ENCODE data around the gene ZNF350.
"Not testable (repeated sequence)": the region's sequence is repeated elsewhere in the genome, so short reads cannot be mapped to it uniquely, and the experiment has no call there.

Gene ZNF350

DNA sequence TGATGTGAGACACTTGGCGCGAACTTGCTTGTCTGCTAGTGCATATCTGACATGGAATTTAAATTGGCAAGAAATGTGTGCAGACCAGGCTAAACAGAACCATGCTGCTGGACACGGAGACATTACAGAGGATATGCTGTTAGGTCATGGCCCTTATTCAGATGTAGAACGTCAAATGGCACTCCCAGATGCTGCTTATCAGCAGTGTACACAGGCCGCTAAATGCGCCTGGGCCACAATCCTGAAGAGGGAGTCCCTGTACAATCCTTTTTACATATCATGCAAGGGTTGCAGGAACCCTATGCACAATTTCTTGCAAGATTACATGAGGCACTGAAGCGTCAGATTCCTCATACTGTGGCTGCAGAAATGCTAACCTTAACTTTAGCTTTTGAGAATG, 9.3 kb downstream of the ZNF350 start:
- no peak for DNase-seq (ENCODE audit: low read depth, low spot score)
- no peak overlapping the region for H3K4me3 ChIP-seq (ENCODE audit: low read length)

- H3K4me3 ChIP-seq (ENCODE audit: low read length) = no peak overlapping the region
- DNase-seq (ENCODE audit: low read depth, low spot score) = no peak
Measured at GRCh38 chr19:51976852-51977251, 9.8 kb downstream of the ZNF350 start.

DNA sequence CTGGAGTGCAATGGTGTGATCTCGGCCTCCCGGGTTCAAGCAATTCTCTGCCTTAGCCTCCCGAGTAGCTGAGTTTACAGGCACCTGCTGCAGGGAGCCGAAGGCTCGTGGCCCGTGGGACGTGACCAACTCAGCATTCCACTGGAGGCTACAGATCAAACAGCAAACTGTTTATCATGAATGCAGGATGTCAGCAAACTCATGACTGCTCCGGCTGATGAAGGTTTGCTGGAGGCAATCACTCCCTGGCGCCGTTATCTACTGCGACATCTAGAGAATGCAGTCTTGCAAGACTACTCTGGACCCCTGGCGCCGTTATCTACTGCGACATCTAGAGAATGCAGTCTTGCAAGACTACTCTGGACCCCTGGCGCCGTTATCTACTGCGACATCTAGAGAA, 10.9 kb downstream of the ZNF350 start:
- not testable (repeated sequence) for H3K4me3 ChIP-seq (ENCODE audit: low read length); DNase-seq (ENCODE audit: low read depth, low spot score)

DNA sequence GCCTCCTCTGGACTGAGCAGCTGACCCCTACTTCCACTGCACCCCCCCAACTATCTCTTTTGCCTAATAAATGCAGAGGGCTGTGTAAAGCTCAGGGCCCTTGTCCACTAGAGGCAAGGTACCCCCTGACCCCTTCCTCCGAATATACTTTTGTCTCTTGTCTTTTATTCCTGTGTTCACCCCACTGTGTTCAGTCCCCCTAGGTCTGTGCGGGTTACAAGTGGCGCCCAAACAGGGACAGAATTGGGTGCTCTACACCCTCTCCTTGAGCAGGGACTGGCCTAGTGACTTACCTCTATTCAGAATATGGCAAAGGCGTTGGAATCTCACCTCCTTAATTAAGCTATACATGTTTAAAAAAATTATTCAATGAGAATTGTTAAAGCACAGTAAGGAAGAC, 15.0 kb downstream of the ZNF350 start:
- no peak overlapping the region for H3K4me3 ChIP-seq (ENCODE audit: low read length)
- DNase-seq (ENCODE audit: low read depth, low spot score) = no peak

- H3K4me3 ChIP-seq (ENCODE audit: low read length) = no peak overlapping the region
- no peak for DNase-seq (ENCODE audit: low read depth, low spot score)
Measured at GRCh38 chr19:51970718-51971117, 15.9 kb downstream of the ZNF350 start.

- H3K4me3 ChIP-seq (ENCODE audit: low read length) = no peak overlapping the region
- DNase-seq (ENCODE audit: low read depth, low spot score) = no peak
Measured at GRCh38 chr19:51965583-51965982, 21.1 kb downstream of the ZNF350 start.

- DNase-seq (ENCODE audit: low read depth, low spot score); H3K4me3 ChIP-seq (ENCODE audit: low read length): not testable (repeated sequence)
Measured at GRCh38 chr19:51960621-51961233, 25.9 kb downstream of the ZNF350 start.

GRCh38 chr19:51959791-51960190, 26.8 kb downstream of the ZNF350 start:
- no peak overlapping the region for H3K4me3 ChIP-seq (ENCODE audit: low read length)
- no peak for DNase-seq (ENCODE audit: low read depth, low spot score)

- not testable (repeated sequence) for DNase-seq (ENCODE audit: low read depth, low spot score); H3K4me3 ChIP-seq (ENCODE audit: low read length)
Measured at GRCh38 chr19:51957846-51958245, 28.8 kb downstream of the ZNF350 start.

- no peak overlapping the region for H3K4me3 ChIP-seq (ENCODE audit: low read length)
- DNase-seq (ENCODE audit: low read depth, low spot score) = no peak
Measured at GRCh38 chr19:51948975-51949374, 37.7 kb downstream of the ZNF350 start.

GRCh38 chr19:51946602-51947001, 40.0 kb downstream of the ZNF350 start:
- H3K4me3 ChIP-seq (ENCODE audit: low read length) = no peak overlapping the region
- no peak for DNase-seq (ENCODE audit: low read depth, low spot score)

GRCh38 chr19:51944798-51945552, 41.7 kb downstream of the ZNF350 start:
- no peak overlapping the region for H3K4me3 ChIP-seq (ENCODE audit: low read length)
- DNase-seq (ENCODE audit: low read depth, low spot score) = no peak

DNA sequence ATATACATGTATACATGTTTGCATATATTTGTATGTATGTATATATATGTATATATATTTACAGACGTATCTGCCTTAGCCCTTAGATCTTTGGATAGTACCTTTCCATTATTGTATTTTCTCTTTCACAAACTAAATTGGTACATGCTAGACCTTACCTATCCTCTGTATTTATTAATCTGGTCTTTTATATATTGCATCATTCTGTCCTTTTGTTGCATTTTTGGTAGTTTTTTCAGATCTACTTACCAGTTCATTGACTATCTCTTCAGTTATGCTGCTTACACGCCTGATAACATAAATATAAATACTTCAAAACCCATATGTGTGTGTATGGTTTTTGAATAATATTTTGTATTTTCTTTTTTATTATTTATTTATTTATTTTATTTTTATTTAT, 47.7 kb downstream of the ZNF350 start:
- DNase-seq (ENCODE audit: low read depth, low spot score) = no peak
- no peak overlapping the region for H3K4me3 ChIP-seq (ENCODE audit: low read length)

DNA sequence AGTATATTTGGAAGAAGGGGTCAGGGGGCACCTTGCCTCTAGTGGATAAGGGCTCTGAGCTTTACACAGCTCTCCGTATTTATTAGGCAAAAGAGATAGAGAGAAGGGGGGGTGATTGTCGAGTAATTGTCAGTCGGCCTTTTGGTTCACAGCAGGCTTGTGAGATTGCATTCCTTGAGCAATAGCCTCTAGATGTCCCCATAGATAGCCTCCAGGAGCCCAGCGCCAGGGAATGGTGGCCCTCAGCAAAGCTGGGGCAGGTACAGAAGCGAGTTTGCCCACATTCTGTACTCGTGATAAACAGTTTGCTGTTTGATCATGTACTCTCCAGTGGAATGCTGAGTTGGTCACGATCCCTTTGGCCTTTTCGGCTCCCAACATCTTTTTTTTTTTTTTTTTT, 54.7 kb downstream of the ZNF350 start:
- DNase-seq (ENCODE audit: low read depth, low spot score) = no peak
- no peak overlapping the region for H3K4me3 ChIP-seq (ENCODE audit: low read length)

DNA sequence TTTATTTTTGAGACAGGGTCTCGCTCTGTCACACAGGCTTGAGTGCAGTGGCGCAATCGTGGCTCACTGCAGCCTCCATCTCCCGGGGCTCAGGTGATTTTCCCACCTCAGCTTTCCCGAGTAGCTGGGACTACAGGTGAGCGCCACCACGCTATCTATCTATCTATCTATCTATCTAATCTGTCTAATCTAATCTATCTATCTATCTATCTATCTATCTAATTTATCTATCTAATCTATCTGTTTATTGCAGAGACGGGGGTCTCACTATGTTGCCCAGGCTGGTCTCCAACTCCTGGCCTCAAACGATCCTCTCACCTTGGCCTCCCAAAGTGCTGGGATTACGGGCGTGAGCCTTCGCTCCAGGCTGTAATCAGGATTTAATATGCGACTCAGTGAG, 58.8 kb downstream of the ZNF350 start:
- H3K4me3 ChIP-seq (ENCODE audit: low read length) = peak overlapping the region; percentile 95

GRCh38 chr19:51926784-51927741, 59.6 kb downstream of the ZNF350 start, which contains the start of gene ZNF613:
ZNF613 (plus strand) TSS chr19:51927472; CDS start chr19:51936221, 8,749 bp downstream.
- peak within 1 kb of the TSS; percentile 95 for H3K4me3 ChIP-seq (ENCODE audit: low read length)
- DNase-seq (ENCODE audit: low read depth, low spot score) = peak; percentile 96

More for the DNA sequence above, 58.8 kb downstream of the ZNF350 start:
- DNase-seq (ENCODE audit: low read depth, low spot score) = no peak

DNA sequence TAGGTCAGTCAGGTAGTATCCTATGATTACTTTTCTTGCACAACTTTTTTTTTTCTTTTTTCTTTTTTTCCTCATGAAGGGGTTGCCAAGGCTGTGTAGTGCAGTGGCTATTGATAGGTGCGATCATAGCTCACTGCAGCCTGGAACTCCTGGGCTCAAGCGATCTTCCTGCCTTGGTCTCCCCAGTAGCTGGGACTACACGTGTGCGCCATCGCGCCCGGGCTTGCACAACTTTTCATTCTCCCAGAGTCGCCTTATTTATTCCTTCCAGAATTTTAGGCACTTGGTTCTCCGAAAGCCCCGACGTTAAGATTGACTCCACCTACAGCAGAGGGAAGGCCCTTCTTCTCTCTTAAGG, 60.2 kb downstream of the ZNF350 start:
- peak overlapping the region; percentile 95 for H3K4me3 ChIP-seq (ENCODE audit: low read length)
- DNase-seq (ENCODE audit: low read depth, low spot score) = no peak

DNA sequence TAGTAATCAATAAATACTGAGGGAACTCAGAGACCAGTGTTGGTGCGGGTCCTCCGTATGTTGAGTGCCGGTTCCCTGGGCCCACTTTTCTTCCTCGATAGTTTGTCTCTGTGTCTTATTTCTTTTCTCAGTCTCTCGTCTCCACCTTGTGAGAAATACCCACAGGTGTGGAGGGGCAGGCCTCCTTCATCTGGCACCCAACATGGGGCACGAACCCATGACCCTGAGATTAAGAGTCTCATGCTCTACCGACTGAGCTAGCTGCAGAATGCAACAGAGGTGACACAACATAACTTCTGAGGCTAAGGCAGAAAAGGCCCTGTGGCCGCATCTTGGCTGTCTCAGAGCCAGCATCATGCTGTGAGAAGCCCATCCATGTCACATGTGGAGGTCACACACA, 64.7 kb downstream of the ZNF350 start:
- DNase-seq (ENCODE audit: low read depth, low spot score) = no peak
- H3K4me3 ChIP-seq (ENCODE audit: low read length) = no peak overlapping the region

DNA sequence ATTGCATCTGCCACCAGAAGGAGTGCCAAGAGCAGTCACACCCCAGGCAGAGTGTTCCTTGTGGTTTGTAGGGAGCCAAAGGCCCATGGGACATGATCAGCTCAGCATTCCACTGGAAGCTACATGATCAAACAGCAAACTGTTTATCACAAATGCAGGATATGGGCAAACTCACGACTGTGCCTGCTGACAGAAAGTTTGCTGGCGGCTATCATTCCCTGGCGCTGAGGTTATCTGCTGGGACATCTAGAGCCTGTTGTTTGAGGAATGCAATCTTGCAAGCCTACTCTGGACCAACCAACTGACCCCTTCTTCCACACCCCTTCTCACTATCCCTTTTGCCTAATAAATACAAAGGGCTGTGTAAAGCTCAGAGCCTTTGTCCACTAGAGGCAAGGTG, 67.0 kb downstream of the ZNF350 start:
- H3K4me3 ChIP-seq (ENCODE audit: low read length) = no peak overlapping the region
- no peak for DNase-seq (ENCODE audit: low read depth, low spot score)

- DNase-seq (ENCODE audit: low read depth, low spot score) = no peak
- H3K4me3 ChIP-seq (ENCODE audit: low read length) = no peak overlapping the region
Measured at GRCh38 chr19:51916167-51916566, 70.5 kb downstream of the ZNF350 start.
